ENCODE results near the gene SCO2. TPM values are rescaled to one million over a fixed set of nuclear protein-coding genes. Genes with fewer than 3 reads are reported as not detected.

Gene SCO2
- total RNA-seq, 1 experiment from 2014 or later: 3.0 TPM

DNA sequence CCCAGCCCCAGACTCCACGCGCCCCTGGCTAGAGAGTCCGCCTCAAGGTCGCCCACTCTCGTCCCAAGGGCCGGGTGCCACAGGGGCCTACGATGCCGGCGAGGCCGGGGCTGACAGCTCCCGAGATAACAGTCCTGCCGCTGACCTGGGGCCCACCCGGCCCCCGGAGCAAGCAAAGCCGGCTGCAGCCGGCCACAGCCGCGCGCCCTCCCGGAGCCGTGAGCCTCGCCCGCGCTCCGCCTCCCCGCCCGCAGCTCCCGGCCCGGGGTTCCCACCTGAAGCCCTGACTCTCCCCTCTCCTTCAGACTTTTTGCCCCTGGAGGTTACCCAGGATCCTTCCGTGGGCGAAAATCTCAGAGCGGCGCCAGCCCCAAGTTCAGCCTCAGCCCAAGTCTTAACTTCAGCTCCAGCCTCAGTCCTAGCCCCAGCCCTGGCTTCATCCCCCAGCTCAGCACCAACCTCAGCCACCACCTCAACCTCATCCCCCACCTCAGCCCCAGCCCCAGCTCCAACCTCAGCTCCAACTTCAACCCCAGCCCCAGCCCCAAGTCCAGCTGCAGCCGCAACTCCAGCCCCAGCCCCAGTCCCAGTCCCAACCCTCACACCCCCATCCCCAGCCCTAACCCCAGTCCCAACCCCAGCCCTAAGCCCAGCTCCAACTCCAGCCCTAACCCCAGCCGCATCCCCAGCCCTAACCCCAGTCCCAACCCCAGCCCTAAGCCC, 22.0 kb upstream of the SCO2 start:
- H3K4me3 ChIP-seq: no peak overlapping the region
- intact Hi-C loops (cut with micrococcal nuclease; ENCODE audit: unreplicated experiment): no loop called here

DNA sequence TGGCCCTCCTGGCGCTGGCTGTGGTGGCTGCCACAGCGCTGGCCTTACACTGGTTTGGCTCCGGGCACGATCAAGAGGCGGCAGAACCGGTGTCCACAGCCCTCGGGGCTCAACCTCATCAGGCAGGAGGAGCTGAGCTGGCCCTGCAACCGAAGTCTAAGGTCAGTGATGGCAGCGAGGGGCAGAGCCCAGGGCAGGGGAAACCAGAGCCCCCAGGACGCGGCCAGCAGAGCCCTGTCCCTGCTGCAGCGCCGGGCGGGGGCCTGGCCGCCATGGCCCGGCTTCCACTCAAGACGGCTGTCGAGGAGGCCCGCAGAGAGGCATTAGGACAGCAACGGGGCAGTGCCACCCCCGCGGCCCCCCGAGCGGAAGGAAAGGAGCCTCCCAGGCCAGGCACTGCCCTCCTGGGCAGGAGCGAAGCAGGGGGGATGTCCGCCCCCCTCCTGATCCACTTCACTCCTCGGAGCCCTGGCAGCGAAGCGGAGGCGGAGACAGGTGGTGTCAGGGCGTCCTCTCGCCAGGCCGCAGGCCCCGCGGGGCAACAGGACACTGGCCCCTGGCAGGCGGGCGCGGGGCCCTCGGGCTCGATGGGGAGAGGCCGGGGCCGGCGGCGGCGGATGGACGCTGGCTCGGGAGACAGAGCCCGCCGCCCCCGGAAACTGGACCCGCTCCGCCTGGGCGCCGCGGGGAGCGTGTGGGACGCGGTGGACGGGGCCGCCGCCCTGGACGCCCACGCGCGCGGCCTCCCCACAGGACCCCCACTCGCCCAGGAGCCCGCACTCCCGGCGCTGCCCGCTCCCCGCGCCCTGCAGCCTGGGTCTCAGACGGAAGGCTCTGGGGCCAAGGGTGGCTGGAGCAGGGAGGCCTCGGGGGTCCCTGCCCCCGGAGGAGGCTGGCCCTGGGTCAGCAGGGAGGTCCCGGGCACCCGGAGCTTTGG, 21.2 kb upstream of the SCO2 start:
- BruUV-seq (replicated peaks): no TSS peak
- Histone ChIP-seq H3K27ac (peak overlapping the region; percentile 75), H3K4me3 (peak overlapping the region; percentile 22; the same call in 1 of the 2 replicates)

More for the DNA sequence above, 22.0 kb upstream of the SCO2 start:
- Histone ChIP-seq H3K27me3 (ENCODE audit: insufficient read depth, low read depth) (no peaks in the 10 kb centered on the region), H3K27ac (no peak overlapping the region), H3K9me3 (ENCODE audit: insufficient read depth, low read depth) (no peaks in the 10 kb centered on the region), H2AFZ (no peak overlapping the region), H3K4me2 (no peak overlapping the region), H3K79me2 (ENCODE audit: low read depth) (no peaks in the 10 kb centered on the region), H3F3A (ENCODE audit: insufficient read depth, low read depth) (peaks cover 27% of the 10 kb centered on the region), H3K4me1 (replicated peaks; ENCODE audit: insufficient read depth) (peaks cover 36% of the 10 kb centered on the region), H3K36me3 (ENCODE audit: low read depth) (no peaks in the 10 kb centered on the region), H4K20me1 (ENCODE audit: insufficient read depth) (no peaks in the 10 kb centered on the region), H3K9me2 (ENCODE audit: insufficient read depth) (no peaks in the 10 kb centered on the region)
- DNase-seq: no peak
- TF ChIP-seq CTCF (conservative IDR thresholded peaks at IDR 0.05): no peak
- no peak for TF ChIP-seq EZH2 (IDR thresholded peaks at IDR 0.05; ENCODE audit: low read depth)
- POLR2A ChIA-PET (ENCODE audit: unreplicated experiment): no interaction called here
- BruUV-seq (replicated peaks): no TSS peak
- CTCF ChIA-PET: interaction anchor here (0.6 kb wide), 1 partner anchor 580 kb away, joined by 5 read pairs; no protein-coding TSS in a partner anchor

More for the DNA sequence above, 21.2 kb upstream of the SCO2 start:
- H3F3A ChIP-seq (ENCODE audit: insufficient read depth, low read depth): peaks cover 35% of the 10 kb centered on the region
- H3K9me2 ChIP-seq (ENCODE audit: insufficient read depth): no peaks in the 10 kb centered on the region
- peaks cover 44% of the 10 kb centered on the region for H3K4me1 ChIP-seq (replicated peaks; ENCODE audit: insufficient read depth)
- TF ChIP-seq EZH2 (IDR thresholded peaks at IDR 0.05; ENCODE audit: low read depth) (no peak), CTCF (conservative IDR thresholded peaks at IDR 0.05) (no peak)
- no peak overlapping the region for H2AFZ ChIP-seq
- H3K79me2 ChIP-seq (ENCODE audit: low read depth): no peaks in the 10 kb centered on the region
- H3K4me2 ChIP-seq: peak overlapping the region; percentile 71
- H3K27me3 ChIP-seq (ENCODE audit: insufficient read depth, low read depth): no peaks in the 10 kb centered on the region
- DNase-seq: peak in 1 of 2 experiments; percentile 23
- H4K20me1 ChIP-seq (ENCODE audit: insufficient read depth): no peaks in the 10 kb centered on the region
- H3K36me3 ChIP-seq (ENCODE audit: low read depth): no peaks in the 10 kb centered on the region
- CTCF ChIA-PET: interaction anchor here (1.4 kb wide), 1 partner anchor 16 kb away, joined by 5 read pairs; the partner anchor contains the start of gene SYCE3
- POLR2A ChIA-PET (ENCODE audit: unreplicated experiment): no interaction called here
- intact Hi-C loops (cut with micrococcal nuclease; ENCODE audit: unreplicated experiment): no loop called here
- H3K9me3 ChIP-seq (ENCODE audit: insufficient read depth, low read depth): no peaks in the 10 kb centered on the region
